GM18867 (cell line): ENCODE measurements around the gene GCNT1.
"Not testable (repeated sequence)": the region's sequence is repeated elsewhere in the genome, so short reads cannot be mapped to it uniquely, and the experiment has no call there.

Source experiments
- ATAC-seq: cut with Tn5 transposase; IDR thresholded peaks from one replicate; pipeline ENCODE4 v1.9.1; 2021; ENCODE audit warnings: mild to moderate bottlenecking, moderate library complexity; ENCODE audit not compliant: unreplicated experiment

The GCNT1 gene

DNA sequence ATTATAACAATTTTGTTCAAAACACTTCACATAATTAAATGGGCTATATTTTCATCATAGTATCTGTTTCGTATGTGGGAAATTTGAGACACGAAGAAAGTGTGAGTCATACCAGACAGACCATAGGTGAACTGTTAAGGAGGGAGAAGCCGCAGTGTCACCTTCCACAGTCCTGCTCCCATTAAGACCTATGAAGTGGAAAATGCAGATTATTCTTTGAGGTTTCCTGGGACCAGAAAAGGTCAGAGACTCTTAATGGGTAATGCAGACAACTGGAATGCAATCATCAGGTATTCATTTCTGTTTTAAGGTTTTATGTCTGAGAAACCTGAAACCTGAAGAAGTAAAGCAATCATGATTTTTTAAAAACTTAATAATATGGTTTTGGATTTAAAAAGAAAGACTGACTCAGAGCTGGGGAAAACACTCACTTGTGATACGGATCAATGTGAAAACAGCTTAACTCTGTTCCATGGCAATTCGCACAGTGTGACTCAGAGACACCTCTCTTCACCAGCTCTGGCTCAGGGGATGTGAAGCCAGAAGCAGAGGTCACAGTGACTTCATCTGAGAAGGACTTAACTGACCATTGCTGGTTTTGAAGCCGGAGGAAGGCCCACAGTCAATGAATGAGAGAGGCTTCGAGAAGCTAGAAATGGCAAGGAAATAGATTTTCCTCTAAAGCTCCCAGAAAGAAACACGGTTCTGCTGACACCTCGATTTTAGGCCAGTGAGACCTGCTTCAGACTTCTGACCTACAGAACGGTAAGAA, 17.2 kb upstream of the GCNT1 start:
- ATAC-seq = peak; percentile 69

GRCh38 chr9:76443887-76444286, 15.1 kb upstream of the GCNT1 start:
- ATAC-seq = no peak

DNA sequence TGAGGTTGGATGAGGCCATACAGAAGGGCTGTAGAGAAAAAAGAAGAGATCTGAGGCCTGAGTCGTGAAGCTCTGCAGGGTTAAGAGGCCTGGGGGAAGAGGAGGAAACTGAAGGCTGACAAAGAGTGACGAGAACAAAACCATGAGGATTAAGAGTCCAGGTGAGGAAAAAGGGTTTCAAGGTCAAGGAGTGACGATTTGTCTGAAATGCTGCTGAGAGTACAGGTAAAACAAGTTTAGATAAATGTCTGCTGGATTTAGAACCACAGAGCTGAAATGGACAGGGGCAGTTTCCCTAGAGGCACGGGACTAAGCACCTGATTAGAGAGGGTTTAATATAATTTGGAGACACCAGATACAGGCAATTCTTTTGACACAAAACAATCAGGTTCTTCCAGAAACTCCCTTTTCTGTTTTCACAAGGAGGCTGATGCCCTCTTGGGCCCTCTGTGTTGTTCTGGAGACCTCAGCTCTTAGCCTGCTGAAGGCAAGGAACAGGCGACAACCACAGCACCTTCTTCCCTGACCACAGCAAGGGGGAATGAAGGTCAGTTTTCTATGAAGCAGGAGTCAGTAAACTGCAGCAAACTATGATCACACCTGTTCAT, 14.6 kb upstream of the GCNT1 start:
- ATAC-seq = no peak

- ATAC-seq = no peak
These were observed 13.0 kb upstream of the GCNT1 start for GRCh38 chr9:76445976-76446375.

- no peak for ATAC-seq
These were observed 10.5 kb upstream of the GCNT1 start for GRCh38 chr9:76448501-76448900.

GRCh38 chr9:76451234-76451633, 7.7 kb upstream of the GCNT1 start:
- no peak for ATAC-seq

GRCh38 chr9:76452839-76453238, 6.1 kb upstream of the GCNT1 start:
- no peak for ATAC-seq

- ATAC-seq = no peak
These were observed 5.2 kb upstream of the GCNT1 start for GRCh38 chr9:76453785-76454184.

- no peak for ATAC-seq
These were observed 4.7 kb upstream of the GCNT1 start for GRCh38 chr9:76454311-76454710.

GRCh38 chr9:76456202-76456926, 2.6 kb upstream of the GCNT1 start:
- ATAC-seq = peak; percentile 28

DNA sequence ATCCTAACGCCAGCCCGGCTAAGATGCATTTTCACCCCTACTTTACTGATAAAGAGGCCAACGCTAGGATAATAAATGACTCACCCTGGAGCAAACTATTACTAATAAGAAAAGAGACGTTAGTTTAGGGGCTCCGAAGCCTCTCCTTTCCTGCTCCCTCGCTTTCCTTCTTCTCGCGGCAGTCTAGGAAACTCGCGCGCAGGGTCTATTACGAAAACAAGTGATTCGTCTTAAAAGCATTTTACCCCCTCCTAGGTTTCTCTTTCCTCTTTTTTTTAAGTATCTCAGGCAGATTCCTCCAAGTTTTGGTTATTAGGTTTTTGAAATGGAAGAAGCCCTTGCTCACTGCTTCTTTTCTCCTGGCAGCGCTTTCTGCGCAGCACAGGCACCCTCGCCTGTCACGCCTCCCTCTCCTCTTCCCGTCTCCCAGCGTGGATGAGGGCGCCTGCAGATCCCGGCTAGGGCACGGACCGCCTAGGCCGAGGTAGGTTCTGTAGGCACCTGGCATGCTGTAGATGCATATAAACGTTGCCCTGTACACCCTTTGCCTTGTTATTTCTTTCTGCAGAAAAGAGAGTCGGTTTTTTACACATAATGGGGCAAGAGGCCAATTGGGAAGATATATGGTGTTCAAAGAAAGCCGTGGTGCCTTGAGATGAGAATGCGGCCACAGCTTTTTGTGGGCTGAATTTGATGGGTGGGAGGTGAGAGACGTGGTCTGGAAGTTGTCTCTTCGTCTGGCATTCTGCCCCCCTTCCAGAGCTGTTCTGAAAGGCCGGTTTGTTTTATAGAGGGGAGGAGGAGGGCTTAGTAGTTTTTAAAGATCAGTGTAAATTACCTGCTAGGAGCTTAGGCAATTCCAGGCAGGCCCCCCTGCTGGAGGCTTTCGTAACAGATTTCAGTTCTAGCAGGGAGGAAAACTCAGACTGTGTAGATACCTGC, 983 bp downstream of the GCNT1 start:
- ATAC-seq = no peak

DNA sequence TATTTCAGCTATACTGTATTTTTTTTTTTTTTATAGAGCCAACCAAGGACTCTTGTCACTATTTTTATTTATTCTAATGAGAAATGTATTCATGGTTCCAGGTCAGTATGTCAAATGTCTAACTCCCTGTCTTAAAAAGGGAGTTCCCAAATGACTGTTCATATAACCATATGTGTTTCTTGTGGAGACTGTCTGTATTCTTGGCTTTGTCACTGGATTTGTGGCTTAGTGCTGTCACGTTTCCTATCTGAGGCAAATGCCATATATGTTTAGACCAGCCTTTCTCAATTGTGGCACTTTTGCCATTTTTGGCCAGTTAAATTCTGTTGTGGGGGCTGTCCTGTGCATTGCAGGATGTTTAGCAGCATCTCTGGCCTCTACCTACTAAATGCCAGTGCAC, 3.1 kb downstream of the GCNT1 start:
- no peak for ATAC-seq

GRCh38 chr9:76463211-76463610, 4.2 kb downstream of the GCNT1 start:
- ATAC-seq = peak; percentile 30

DNA sequence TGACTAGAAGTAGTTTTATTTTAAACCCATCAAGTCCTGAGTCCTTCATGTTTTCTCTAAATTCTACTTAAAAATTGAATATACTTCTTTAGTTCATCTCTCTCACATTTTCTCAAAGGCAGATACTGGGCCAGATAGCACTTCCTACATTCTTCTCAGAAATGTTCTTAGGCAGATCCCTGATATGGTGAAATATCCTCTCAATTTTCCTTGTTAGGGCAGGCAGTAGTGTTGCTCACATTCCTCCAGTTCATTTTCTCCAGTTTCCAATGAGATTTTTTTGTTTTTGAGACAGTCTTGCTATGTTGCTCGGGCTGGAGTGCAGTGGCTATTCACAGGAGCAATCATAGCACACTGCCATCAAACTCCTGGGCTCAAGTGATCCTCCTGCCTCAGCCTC, 5.7 kb downstream of the GCNT1 start:
- no peak for ATAC-seq

GRCh38 chr9:76465442-76466298, 6.7 kb downstream of the GCNT1 start:
- no peak for ATAC-seq

GRCh38 chr9:76466299-76466605, 7.3 kb downstream of the GCNT1 start:
- no peak for ATAC-seq

GRCh38 chr9:76474419-76474818, 15.4 kb downstream of the GCNT1 start:
- no peak for ATAC-seq

DNA sequence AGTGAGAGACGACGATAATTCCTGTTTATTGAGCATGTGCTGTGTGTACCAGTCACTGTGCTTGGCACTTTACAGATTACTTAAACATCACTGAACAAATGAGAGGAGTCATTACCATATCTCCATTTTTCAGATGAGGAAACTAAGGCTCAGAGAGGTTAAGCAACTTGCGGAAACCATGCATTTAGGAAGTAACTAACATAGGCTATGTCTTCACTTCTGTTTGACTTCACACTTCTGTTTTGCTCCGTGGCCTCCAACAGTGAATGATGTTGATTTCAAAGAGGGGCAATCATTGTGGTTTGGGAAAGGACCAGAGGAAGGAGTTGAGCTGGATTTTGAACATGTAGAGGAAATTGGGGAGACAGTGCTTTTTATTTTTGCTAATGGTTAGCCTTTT, 16.7 kb downstream of the GCNT1 start:
- no peak for ATAC-seq

GRCh38 chr9:76477818-76478217, 18.8 kb downstream of the GCNT1 start:
- not testable (repeated sequence) for ATAC-seq

- no peak for ATAC-seq
These were observed 19.2 kb downstream of the GCNT1 start for GRCh38 chr9:76478226-76478625.
